ENCODE results near the gene ASH1L.

- TF ChIP-seq CTCF (IDR thresholded peaks at IDR 0.05; ENCODE audit: poor library complexity) (no peak), EZH2 (IDR thresholded peaks at IDR 0.05; ENCODE audit: borderline replicate concordance) (no peak), EZH2phosphoT487 (IDR thresholded peaks at IDR 0.05; ENCODE audit: low read depth, severe bottlenecking, unreplicated experiment) (no peak)
Measured at GRCh38 chr1:155309423-155310021, 253.1 kb downstream of the ASH1L start.

Measured in hepatocyte (in vitro differentiated cells).